Testis (tissue), 3 donors: ENCODE measurements around the gene DNAH5. TPM values are rescaled to one million over a fixed set of nuclear protein-coding genes. Genes with fewer than 3 reads are reported as not detected.

ENCODE experiments used
- DNase-seq: peaks from one replicate; pipeline ENCODE4 v3.0.0-alpha.2; 2019
- H3K27ac ChIP-seq, 2 donors: fragments of 200-600 bp; sonication (generic); one replicate each; pipeline ENCODE4 v1.5.1; 2019
- H3K27me3 ChIP-seq: fragments of 200-600 bp; sonication (generic); one replicate; pipeline ENCODE4 v1.5.1; 2019
- H3K36me3 ChIP-seq: fragments of 200-600 bp; sonication (generic); one replicate; pipeline ENCODE4 v1.5.1; 2017; ENCODE audit warnings: low read depth; ENCODE audit errors: missing control alignments
- H3K4me1 ChIP-seq: fragments of 200-600 bp; sonication (generic); one replicate; pipeline ENCODE4 v1.5.1; 2019
- H3K4me3 ChIP-seq, 2 donors: fragments of 200-600 bp; sonication (generic); one replicate each; pipeline ENCODE4 v1.5.1; 2017 to 2019
- H3K9me3 ChIP-seq: fragments of 200-600 bp; sonication (generic); one replicate; pipeline ENCODE4 v1.5.1; 2017
- POLR2A ChIP-seq: fragments of 450-650 bp; IDR thresholded peaks from one replicate; pipeline ENCODE4 v1.6.1; 2017; ENCODE audit warnings: antibody characterized with exemption, mild to moderate bottlenecking, moderate library complexity
- WGBS, 2 donors: methylation state at CpG; one replicate each; pipeline ENCODE4 v1.1.5; 2018; 5-methylcytosine and 5-hydroxymethylcytosine counted together
- intact Hi-C: fragments of 100-400 bp; cut with DNase I; formaldehyde crosslinking; loops from one replicate; pipeline ENCODE4 v1.15.1; 2023; ENCODE audit warnings: low total_unique reads
- polyA plus RNA-seq: library from polyadenylated mRNA; stranded (reverse); fragments of 350-450 nt; fragmentation: Illumina TruSeq; extraction: RNeasy Lipid Tissue Mini Kit (QIAGEN cat#74804); gene quantifications from one replicate; pipeline ENCODE4 v1.2.3, GENCODE V29; 2014; ENCODE audit warnings: low read depth, low replicate concordance; ENCODE audit not compliant: insufficient read depth
- total RNA-seq, 2 donors: library from RNA; depleted of rRNA; stranded (reverse); fragments of >200 nt; gene quantifications; one replicate each; pipeline ENCODE4 v1.2.3, GENCODE V29; 2016
- TF ChIP-seq, protein P1 (sequence below), 3 experiments: fragments of 450-650 bp in 2 of 3; fragments of 200-600 bp in 1 of 3; sonication (generic) in 1 of 3; IDR thresholded peaks; one replicate each; pipeline ENCODE4 v1.5.1; 2016 to 2019; ENCODE audit warnings: antibody characterized with exemption in 3 of 3, mild to moderate bottlenecking in 2 of 3, moderate library complexity in 1 of 3

Gene DNAH5
- total and polyA plus RNA-seq, 3 donors from 2014 or later: 1.1 to 5.9 (median 5.1) TPM

DNA sequence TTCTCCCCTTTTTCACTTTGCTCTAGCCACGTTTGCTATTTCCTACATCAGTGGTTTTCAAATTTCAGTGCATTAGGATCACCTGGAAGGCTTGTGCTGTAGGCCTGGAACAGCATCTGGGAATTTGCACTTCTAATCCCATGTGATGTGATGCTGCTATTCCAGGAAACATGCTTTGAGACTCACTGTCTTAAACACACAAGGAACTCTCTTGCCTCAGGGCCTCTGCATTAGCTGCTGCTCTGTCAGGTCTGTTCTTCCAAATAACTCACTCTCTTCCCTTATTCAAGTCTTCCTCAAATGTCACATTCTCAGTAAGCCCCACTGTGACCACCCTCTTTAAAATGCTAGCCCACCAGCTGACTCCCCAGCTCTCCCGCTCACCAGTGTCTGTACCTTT, 204.0 kb downstream of the DNAH5 start:
- Histone ChIP-seq H3K27me3 (no peaks in the 10 kb centered on the region), H3K4me3 (no peak overlapping the region), H3K9me3 (no peaks in the 10 kb centered on the region), H3K27ac (no peak overlapping the region), H3K4me1 (no peaks in the 10 kb centered on the region), H3K36me3 (no peaks in the 10 kb centered on the region)
- intact Hi-C loops: no loop called here
- no peak for DNase-seq
- no peak for TF ChIP-seq POLR2A
- TF ChIP-seq, protein P1, sequence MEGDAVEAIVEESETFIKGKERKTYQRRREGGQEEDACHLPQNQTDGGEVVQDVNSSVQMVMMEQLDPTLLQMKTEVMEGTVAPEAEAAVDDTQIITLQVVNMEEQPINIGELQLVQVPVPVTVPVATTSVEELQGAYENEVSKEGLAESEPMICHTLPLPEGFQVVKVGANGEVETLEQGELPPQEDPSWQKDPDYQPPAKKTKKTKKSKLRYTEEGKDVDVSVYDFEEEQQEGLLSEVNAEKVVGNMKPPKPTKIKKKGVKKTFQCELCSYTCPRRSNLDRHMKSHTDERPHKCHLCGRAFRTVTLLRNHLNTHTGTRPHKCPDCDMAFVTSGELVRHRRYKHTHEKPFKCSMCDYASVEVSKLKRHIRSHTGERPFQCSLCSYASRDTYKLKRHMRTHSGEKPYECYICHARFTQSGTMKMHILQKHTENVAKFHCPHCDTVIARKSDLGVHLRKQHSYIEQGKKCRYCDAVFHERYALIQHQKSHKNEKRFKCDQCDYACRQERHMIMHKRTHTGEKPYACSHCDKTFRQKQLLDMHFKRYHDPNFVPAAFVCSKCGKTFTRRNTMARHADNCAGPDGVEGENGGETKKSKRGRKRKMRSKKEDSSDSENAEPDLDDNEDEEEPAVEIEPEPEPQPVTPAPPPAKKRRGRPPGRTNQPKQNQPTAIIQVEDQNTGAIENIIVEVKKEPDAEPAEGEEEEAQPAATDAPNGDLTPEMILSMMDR (IDR thresholded peaks at IDR 0.05): no peak
- 81 to 83% methylated on average over 2 of the region's 2 CpGs for WGBS, 2 donors

DNA sequence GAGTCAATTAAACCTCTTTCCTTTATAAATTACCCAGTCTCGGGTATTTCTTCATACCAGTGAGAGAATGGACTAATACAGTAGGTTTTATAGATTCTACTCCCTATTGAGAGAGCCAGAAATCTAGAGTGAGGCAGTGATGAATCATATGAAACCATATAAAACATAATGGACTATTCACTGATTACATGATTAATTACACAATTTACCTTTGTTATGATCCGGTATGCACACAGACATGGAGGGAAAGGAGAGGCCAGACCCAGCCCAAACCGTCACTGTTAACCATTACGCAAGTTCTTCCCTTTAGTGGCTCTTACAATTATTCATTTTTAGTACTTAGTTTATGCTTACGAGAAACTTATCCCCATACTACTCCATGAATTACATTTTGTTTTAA, 205.0 kb downstream of the DNAH5 start:
- TF ChIP-seq POLR2A: no peak
- TF ChIP-seq, protein P1 (IDR thresholded peaks at IDR 0.05): no peak
- Histone ChIP-seq H3K27me3 (no peaks in the 10 kb centered on the region), H3K4me3 (no peak overlapping the region), H3K36me3 (no peaks in the 10 kb centered on the region), H3K4me1 (no peaks in the 10 kb centered on the region), H3K27ac (no peak overlapping the region), H3K9me3 (no peaks in the 10 kb centered on the region)
- WGBS, 2 donors: 87 to 93% methylated on average over 5 of the region's 5 CpGs
- intact Hi-C loops: no loop called here
- no peak for DNase-seq

DNA sequence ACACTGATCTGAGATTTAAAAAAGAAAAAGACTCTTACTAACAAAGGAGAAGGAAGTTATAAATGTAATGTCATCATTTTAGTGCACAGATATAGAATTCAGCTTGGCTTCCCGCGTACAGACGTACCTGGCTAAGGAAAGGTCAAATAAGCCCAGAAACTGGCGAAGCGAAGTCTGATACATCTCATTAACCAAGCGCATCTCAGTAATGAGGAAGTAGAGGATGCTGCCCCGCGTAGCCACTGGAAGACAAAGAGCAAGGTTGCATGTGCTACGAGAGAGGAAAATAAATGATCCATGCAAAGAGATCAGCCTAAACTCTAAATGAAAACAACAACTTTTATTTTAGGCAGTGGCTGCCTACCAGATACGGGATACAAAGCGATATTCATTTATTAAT, 208.8 kb downstream of the DNAH5 start:
- no peak for TF ChIP-seq POLR2A
- TF ChIP-seq, protein P1 (IDR thresholded peaks at IDR 0.05): no peak
- Histone ChIP-seq H3K27ac (no peak overlapping the region), H3K36me3 (no peaks in the 10 kb centered on the region), H3K4me1 (no peaks in the 10 kb centered on the region), H3K9me3 (no peaks in the 10 kb centered on the region), H3K4me3 (no peak overlapping the region), H3K27me3 (no peaks in the 10 kb centered on the region)
- intact Hi-C loops: no loop called here
- DNase-seq: no peak
- whole genome bisulfite sequencing, 2 donors: 91 to 94% methylated on average over 11 of the region's 11 CpGs

DNA sequence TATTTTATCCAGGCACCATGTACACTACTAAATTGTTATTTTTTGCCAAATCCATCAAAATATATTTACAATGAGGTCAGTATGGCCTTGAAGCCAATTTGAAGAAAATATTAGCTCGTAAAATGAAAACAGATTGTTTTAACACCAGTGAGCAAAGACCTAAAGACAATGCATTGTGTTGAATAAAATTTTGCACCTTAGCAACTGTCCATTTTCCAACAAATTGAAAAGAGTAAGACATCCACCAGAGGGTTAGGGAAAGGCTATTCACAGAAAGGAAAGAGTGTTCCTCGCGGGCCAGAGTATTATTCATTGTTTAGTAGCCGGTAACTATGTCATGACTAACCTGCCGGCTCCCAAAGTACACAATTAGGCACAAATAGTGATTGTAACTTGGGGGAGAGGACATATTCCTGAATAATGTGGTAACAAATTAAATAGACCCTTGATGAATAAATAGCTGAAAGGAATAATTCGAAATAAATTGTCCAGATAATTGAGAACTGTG, 213.3 kb downstream of the DNAH5 start:
- Histone ChIP-seq H3K9me3 (no peaks in the 10 kb centered on the region), H3K4me1 (no peaks in the 10 kb centered on the region), H3K36me3 (no peaks in the 10 kb centered on the region), H3K27me3 (no peaks in the 10 kb centered on the region), H3K4me3 (no peak overlapping the region), H3K27ac (no peak overlapping the region)
- TF ChIP-seq, protein P1 (IDR thresholded peaks at IDR 0.05): no peak
- TF ChIP-seq POLR2A: no peak
- intact Hi-C loops: no loop called here
- WGBS, 2 donors: 84 to 88% methylated on average over 6 of the region's 6 CpGs
- DNase-seq: no peak

DNA sequence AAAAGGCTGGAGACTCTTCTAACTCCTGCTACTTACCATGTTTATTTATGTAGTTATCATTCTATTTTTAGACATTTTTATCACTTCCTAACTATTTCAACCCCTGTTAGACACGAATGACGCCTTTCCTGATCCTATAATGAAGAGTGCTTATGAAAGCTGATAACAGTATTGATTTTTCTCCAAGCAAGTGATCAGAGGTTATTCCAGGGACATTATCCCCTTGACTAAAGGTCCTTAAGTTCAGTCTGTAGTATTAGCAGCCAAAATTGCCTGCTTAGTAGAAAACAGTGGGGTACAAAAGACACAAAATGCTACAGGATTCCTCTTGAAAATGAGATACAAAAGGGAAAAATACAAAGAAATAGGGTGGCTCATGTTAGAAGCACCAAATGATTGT, 235.6 kb downstream of the DNAH5 start:
- Histone ChIP-seq H3K4me1 (no peaks in the 10 kb centered on the region), H3K27me3 (no peaks in the 10 kb centered on the region), H3K4me3 (no peak overlapping the region), H3K36me3 (no peaks in the 10 kb centered on the region), H3K27ac (no peak overlapping the region), H3K9me3 (no peaks in the 10 kb centered on the region)
- WGBS, 2 donors: 57 to 63% methylated on average over 2 of the region's 2 CpGs
- no peak for DNase-seq
- TF ChIP-seq POLR2A: no peak
- TF ChIP-seq, protein P1 (IDR thresholded peaks at IDR 0.05): no peak
- intact Hi-C loops: no loop called here
